GM10847 (cell line): ENCODE results near the gene NOTUM.

Experiments
- POLR2A ChIP-seq: IDR thresholded peaks from 2 replicates; pipeline ENCODE4 v1.6.1; 2011; ENCODE audit not compliant: insufficient read length; ENCODE audit errors: extremely low read depth

Gene NOTUM

DNA sequence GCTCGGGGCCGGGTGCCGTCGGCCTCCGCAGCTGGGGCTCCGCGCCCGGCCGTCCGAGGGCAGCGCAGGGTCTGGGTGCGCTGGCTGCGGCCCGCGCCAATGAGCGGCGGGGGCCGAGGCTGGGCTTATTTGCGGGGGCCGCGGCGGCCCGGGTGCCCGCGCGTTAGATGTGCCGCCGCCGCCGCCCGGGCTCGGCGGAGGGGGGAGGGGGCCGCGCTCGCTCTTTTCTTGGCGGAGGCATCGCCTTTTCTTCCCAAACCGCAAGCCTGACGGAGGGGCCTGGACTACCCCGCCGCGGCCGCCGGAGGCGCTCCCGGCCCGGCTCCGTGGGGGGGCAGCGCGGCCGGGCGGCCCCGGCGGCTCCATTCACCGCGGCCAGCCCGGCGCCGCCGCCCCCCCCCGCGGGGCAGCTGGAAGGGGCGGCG is at the start of gene NOTUM:
Gene NOTUM, minus strand, starts transcription at position 101 of the 425 bp plus-strand sequence. CDS start 278 bp downstream, outside the sequence.
- no peak for TF ChIP-seq POLR2A

DNA sequence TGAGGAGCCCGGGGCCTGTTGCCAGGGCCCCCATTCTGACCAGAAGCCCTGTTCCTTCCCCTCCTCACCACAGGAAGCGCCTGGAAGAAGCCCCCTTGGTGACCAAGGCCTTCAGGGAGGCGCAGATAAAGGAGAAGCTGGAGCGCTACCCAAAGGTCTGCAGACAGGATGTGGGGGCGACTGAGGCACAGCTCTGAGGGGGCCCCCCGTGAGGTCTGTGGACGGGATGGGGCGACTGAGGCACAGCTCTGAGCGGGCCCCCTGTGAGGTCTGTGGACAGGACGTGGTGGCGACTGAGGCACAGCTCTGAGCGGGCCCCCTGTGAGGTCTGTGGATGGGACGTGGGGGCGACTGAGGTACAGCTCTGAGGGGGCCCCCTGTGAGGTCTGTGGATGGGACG is 48.4 kb upstream of the NOTUM start:
- TF ChIP-seq POLR2A: no peak

DNA sequence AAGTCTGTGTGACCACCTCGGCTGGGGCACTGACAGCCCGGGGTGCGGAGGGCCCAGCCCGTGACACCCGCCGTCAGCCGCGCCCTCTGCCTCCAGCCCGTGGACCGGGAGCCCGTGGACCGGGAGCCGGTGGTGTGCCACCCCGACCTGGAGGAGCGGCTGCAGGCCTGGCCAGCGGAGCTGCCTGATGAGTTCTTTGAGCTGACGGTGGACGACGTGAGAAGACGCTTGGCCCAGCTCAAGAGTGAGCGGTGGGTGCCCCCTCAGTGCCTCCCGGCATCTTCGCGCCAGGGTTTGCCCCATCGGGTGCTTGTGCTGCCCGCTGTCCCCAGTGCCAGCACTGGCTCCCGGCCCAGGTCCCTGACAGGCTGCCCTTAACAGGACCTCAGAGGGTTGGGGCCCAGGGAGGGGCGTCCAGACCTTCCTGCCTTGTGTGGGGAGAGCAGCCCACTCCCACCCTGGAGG is 48.0 kb upstream of the NOTUM start:
- TF ChIP-seq POLR2A: no peak

- no peak for TF ChIP-seq POLR2A
Measured at GRCh38 chr17:82008258-82008940, 47.4 kb upstream of the NOTUM start.

DNA sequence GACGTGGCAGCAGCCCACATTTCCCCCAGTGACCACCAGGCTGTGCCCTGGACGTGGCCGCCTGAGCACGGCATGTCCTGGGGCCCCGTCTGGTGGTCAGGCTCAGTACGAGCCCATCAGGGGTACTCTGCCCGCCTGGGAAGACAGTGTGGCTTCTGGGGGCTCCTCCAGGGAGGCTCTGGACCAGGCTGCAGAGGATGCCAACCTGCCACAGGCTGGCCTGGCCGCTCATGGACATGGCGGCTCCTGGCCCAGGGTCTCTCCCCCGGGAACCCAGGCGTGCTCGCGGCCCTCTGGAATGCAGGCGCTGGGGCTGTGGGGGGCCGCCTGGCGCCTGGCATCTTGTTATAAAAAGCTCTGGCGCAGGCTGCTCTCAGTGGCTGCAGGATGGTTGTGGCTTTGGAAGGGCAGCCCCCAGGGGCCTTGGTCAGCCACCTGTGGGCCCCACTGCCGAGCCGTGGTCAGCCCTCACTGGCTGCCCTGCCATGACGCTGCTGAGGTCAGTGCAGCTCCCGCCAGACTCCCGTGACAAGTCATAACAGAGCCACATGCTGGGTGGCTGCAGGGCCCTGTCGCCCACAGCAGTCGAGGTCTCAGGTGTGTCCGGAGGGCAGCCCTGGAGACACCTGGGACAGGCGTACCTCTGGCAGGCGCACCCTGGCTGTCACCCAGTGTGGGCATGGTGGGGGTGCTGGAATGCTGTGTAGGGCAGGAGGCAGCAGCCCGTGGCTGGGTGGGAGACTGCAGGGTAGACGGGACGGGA is 46.7 kb upstream of the NOTUM start:
- TF ChIP-seq POLR2A: no peak

DNA sequence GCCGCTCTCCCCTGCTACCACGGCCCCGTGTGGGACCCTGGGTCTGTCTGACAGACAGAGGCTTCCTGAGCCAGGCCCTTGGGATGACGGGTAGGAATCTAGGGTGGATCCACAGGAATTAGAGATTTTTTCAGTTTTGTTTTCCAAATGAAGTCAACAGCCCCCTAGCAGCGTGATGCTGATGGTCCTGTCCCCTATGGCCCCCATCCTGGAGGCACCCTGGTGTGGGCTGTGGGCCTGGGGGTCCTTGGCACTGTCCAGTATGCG is 46.2 kb upstream of the NOTUM start:
- no peak for TF ChIP-seq POLR2A

- no peak for TF ChIP-seq POLR2A
Measured at GRCh38 chr17:82006468-82007227, 45.7 kb upstream of the NOTUM start.

DNA sequence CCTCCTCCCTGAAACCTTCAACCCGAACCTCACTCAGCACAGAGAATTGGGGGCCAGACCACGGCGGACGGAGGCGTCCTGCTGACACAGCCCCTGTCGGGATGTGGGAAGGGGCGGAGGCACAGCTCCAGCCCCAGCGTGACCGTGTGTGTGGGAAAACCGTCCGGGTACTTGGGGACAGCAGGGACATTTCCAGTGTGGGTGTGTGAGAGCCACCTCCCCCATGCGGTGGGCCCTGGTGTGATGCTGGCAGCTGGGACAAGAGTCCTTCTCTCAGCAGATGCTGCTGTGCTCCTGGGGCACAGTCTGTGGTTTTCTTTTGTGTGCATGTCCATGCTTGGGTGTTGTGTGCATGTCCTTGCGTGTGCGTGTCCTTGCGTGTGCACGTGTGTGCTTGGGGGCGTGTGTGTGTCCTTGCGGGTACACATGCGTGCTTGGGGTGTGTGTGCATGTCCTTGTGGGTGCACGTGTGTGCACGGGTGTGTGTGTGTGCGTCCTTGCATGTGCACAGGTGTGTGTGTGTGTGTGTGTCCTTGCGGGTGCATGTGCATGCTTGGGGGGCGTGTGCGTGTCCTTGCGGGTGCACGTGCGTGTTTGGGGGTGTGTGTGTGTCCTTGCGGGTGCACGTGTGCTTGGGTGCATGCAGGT is 44.8 kb upstream of the NOTUM start:
- TF ChIP-seq POLR2A: no peak

- TF ChIP-seq POLR2A: no peak
Measured at GRCh38 chr17:82004517-82005455, 43.8 kb upstream of the NOTUM start.

DNA sequence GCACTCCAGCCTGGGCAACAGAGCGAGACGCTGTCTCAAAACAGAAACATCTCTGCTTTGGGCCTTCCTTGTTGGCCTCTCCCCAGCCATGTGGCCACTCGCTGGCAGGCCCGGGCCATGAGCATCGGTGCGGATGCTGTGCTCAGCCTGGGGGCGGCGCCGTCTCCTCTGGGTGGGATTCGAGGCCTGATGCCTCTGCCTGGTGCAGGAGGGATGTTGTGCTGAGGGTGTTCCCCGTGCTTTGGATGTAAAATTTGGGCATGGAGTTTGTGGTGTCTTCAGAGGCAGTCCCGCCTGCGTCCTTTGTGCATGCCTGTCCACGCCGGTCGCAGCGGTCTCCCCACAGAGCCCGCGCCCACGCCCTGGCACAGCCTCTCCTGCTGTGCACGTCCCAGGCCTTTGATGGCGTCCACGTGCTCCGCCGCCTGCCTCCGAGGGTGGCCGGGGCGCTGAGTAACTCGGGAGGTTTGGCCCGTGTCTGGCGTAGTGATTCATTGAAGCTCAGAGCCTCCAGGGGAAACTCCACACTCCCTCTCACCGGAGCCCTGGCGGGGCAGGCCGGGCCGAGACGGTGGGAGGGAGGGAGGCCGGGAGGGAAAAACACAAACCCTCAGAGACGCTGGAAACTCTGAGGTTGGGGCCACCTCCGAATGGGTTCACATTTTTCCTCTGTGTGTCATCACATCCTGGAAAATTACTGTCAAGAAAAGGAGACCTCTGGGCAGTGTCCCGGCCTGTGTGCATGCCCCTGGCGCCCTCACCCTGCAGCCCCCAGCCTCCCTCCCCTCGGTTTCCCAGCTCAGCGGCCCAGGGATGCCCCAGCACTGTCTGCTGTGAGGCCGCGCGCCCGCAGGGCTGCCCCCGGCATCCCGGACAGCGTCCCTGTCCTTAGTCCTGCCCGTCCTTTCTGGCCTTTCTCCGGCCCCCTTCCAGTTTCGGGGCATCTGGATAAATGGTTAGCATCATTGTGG is 42.7 kb upstream of the NOTUM start:
- no peak for TF ChIP-seq POLR2A

DNA sequence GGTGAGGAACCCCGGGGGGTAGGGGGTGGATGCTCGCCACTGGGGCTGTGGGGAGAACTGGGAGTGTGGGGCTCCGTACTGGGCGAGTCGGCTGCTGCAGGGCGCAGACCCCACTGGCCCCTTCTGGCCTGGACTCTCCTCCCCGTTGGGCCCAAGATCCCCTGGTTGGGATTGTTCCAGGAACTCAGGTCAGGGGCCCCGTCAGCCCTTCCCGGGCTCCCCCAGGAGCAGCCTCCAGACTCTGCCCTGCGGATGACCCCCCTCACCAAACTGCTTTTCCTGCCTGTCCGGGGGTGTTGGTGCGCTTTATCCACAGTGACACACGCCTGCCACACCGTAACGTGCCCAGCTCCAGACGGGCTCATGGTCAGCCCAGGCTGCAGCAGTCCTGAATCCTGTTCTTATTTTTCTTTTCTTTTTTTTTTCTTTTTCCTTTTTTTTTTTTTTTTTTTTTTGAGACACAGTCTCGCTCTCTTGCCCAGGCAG is 40.6 kb upstream of the NOTUM start:
- TF ChIP-seq POLR2A: no peak

DNA sequence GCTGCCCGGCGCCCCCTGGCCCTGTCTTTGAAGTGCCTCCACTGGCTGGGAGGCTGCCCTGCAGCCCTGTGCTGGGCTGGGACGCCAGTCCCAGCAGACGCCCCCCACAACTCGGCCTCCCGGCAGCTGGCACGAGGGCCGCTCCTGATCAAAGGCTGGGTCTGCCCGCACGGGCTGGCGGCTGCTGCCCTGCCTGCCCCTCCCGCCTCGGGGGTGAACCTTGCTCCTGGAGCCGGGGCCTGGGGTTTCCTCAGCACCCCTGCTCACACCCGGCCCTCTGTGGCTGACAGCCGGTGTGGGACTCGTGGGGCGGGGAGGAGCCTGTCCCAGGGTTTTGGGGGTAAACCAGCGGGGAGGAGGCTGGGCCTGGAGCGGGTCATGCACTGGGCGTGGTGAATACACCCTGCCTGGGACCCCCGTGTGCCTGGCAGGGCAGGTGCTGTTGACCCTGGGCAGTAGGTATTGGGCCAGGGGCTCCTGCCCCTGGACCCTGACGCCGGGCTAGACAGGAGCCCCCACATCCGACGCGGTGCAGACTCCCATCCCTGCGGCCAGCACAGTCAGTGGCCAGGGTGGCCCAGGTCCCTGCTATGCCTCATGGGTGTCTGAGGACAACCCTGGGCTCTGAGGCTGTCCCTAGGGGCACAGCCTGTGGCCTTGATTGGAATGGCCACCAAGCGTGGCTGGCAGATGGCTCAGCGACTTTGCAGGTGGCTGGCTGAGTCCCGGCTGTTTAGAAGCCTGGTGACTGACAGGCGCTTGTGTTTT is 40.0 kb upstream of the NOTUM start:
- no peak for TF ChIP-seq POLR2A
